NCI-H1694 (cell line): Measurements from ENCODE around the gene P4HB.

Source experiments
- DNase-seq: peaks from one replicate; lab custom pipeline; 2025; lab: John Stamatoyannopoulos, UW

The P4HB gene

GRCh38 chr17:81898029-81898866 lies 37.9 kb upstream of the P4HB start:
- no peak for DNase-seq

DNA sequence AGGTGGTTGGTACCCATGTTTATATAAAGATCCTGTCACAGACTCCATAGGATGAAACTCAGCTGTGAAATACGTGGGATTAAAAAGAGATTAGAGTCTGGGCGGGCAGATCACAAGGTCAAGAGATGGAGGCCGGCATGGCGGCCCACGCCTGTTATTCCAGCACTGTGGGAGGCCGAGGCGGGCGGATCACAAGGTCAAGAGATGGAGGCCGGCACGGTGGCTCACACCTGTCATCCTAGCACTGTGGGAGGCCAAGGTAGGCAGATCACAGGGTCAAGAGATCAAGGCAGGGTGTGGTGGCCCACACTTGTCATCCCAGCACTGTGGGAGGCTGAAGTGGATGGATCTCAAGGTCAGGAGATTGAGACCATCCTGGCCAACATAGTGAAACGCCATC lies 35.1 kb upstream of the P4HB start:
- no peak for DNase-seq

DNA sequence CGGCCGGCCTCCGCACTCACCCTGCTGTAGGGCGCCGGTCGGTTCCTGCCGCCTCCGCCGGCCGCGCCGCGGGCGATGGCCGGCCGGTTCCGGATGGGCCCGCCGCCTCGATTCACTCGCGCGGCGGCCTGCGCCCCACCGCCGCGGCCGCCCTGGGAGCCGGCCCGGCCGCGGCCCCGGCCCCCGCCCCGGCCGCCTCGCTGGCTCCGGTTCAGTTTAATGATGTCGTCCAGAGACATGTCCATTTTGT lies 30.9 kb upstream of the P4HB start:
- DNase-seq: no peak

GRCh38 chr17:81890447-81891302 lies 30.3 kb upstream of the P4HB start:
- DNase-seq: no peak

GRCh38 chr17:81889602-81890001 lies 29.3 kb upstream of the P4HB start:
- DNase-seq: no peak

- no peak for DNase-seq
Observed at GRCh38 chr17:81888988-81889595, 28.8 kb upstream of the P4HB start.

DNA sequence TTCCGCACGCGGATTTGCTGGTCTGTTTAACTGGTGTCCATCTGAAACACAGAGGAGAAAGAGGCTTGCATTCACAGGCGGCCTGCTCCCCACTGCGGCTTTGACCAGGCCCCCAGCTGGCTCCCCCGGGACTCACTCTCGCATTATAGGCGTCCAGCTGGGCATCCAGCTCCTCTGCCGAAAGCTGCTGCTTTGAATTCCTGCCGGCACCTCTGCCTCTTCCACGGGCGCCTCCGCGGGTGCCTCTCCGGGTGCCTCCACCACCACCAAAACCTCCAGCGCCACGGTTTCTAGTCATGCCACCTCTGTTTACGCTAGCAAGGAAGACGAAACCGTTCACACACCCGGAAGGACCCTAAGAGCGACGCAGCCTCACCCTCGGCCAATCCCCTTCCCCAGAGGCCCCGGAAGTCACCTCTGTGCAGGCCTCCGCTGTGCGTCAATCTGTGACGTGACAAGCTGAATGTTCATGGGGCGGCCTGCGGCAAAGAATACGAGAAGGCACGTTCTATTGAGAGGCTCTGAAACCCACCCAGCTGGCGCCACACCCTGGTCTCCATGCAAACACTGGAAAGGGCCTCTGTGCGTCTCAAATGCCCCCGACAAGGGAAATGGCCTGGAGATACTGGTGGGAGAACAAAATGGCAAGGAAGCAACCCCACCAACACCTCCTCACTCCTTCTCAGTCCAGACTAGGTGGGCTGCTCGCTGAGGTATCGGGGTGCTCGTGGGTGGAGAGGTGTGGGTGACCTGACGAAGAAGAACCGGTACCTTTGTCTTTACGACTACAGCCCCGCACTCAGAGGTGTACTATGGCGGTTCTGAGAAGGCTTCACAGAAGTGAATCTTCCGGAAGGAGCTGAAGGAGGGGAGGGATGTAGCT lies 28.0 kb upstream of the P4HB start:
- no peak for DNase-seq

- peak; percentile 64 for DNase-seq
Observed at GRCh38 chr17:81885869-81886548, 25.7 kb upstream of the P4HB start.

GRCh38 chr17:81885454-81885853 lies 25.1 kb upstream of the P4HB start:
- no peak for DNase-seq

DNA sequence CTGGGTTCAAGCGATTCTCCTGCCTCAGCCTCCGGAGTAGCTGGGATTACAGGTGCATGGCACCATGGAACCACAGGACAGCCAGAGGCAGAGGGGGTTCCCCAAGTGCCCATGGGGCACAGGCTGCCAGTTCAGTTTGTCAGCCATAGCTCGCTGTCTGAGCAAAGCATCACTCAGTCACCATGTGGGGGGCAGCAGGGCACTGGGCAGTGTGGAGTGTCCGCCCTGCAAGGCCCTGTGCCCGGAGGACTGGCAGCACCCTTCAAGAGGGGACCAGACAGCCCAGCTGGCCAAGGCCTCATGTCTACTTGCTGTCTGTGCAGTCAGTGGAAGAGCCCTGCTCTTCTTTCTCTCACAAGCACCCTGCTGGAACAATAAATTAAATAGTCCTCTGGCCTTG lies 24.6 kb upstream of the P4HB start:
- no peak for DNase-seq

GRCh38 chr17:81884520-81884919 lies 24.2 kb upstream of the P4HB start:
- DNase-seq: no peak

DNA sequence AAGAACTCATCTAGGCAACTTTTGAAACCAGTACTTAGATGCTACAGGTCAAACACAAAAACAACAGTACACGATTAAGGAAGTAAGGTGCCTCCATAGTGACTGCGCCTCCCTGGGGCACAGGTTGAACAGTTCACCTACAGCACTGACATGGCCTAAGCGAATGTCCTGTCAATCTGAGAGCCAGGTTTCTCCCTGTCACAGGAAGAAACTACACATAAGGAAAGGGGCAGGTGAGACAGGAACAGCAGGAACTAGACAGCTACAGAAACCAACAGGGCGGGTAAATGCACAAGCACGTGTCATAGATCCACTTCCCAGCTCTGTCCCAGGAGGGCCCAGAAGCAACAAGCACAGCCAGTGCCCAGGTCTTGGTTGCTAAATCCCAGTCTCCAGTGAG lies 18.8 kb upstream of the P4HB start:
- DNase-seq: no peak

DNA sequence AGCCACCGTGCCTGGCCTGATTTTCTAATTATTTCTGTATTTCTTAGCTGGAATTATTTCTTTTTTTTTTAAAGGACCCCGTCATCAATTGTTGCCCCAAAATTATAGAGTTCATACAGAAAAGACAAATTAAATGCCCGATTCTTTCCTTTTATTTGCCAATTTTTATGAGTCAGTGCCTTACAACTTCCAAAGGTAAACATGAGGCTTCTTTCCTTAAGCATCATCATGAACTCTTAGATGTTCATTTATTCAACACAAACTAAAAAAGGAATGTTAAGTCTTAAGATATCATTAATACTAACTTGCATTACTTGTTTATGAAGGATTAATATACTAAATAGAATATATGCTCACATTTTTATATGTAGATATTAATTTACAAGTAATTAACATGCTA lies 18.0 kb upstream of the P4HB start:
- DNase-seq: no peak

GRCh38 chr17:81877569-81877968 lies 17.2 kb upstream of the P4HB start:
- no peak for DNase-seq

- DNase-seq: no peak
Observed at GRCh38 chr17:81871387-81872230, 11.3 kb upstream of the P4HB start.

DNA sequence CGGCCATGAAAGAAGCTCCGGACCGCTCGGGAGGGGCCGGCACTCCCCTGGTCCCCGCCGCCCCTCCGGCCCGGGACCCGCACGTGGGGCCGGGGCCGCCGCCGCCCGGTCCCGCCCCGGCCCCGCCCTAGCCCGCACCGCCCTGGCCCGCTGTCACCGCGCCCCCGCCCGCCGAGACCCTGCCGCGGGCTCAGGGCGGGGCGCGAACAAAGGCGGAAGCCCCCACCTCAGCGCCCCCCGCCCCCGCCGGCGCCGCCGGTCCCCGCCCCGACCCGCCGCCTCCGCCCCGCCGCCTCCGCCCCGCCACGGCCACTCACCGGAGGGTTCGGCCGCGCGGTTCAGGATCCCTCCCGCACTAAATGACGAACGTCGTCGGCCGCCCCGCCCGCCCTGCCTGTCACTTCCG lies 10.6 kb upstream of the P4HB start, which contains the start of gene ARHGDIA:
Gene ARHGDIA, minus strand, starts transcription at position 357 of the 406 bp plus-strand sequence. CDS start 1,407 bp downstream, outside the sequence.
- peak; percentile 74 for DNase-seq

- no peak for DNase-seq
Observed at GRCh38 chr17:81870131-81870980, 10.0 kb upstream of the P4HB start.

GRCh38 chr17:81869221-81870130 lies 9.1 kb upstream of the P4HB start:
- DNase-seq: no peak
